Measurements from ENCODE around the gene EEF1A2.
A peak's percentile ranks its signal among the peaks of the same experiment; 100 is the strongest.

Gene EEF1A2

GRCh38 chr20:63498960-63499337, at the start of gene EEF1A2:
EEF1A2 (minus strand) TSS chr20:63499083; CDS start chr20:63497763, 1,320 bp downstream.
- peak; percentile 41 for DNase-seq

DNA sequence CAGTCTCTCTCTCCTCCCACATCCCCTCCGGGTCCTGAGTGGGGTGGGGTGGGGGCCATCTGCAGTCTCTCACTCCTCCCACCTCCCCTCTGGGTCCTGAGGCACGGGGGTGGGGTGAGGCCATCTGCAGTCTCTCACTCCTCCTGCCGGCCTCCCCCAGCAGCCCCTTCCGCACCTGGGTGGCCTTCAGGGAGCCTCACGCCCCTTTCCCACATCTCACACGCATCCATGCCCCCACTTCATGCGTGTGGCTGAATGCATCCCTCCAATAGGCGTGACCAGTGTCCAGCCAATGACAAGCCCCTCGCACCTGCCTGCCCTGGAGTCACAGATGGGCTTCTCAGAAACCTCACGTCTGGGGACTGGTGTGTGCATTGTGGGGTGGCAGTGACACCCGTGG, 49.7 kb upstream of the EEF1A2 start:
- DNase-seq = no peak

DNA sequence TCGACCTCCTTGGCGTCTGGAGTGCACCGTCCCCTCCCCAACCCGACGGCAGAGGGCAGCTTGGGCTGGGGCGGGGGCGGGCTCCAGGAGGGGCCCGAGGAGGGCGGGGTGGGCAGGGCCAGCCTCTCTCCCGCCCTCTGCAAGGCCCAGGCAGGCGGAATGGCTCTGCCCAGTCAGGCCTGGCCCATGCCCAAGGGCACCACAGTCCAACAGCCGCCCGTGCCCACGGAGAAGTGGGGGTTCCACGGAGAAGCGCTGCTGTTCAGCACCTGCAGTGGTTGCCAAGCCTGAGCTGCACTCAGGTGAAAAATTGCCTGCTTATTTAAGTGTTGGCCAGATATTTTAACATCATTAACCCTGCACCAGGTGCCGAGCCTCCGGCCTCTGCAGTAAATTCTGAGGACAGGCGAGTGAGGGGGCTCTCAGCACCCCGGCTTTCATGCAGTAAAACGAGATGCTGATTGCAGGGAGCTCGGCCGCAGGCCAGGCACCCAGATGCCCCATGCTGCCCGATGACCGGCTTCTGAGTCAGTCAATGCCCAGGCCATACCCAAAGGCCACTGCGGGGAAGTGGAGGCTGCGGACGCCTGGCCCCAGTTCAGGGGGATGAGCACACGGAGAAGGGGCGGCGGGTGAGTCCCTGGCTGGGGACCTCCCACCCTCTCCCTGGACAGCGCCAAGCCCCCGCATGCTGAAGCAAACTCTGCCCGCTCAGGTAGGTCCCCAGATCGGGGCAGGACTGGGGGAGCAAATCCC, 49.0 kb upstream of the EEF1A2 start, which contains the start of gene SRMS:
TSS of gene SRMS (minus strand) at position 25 of the 756 bp plus-strand sequence. CDS start 286 bp downstream, outside the sequence.
- no peak for DNase-seq

DNA sequence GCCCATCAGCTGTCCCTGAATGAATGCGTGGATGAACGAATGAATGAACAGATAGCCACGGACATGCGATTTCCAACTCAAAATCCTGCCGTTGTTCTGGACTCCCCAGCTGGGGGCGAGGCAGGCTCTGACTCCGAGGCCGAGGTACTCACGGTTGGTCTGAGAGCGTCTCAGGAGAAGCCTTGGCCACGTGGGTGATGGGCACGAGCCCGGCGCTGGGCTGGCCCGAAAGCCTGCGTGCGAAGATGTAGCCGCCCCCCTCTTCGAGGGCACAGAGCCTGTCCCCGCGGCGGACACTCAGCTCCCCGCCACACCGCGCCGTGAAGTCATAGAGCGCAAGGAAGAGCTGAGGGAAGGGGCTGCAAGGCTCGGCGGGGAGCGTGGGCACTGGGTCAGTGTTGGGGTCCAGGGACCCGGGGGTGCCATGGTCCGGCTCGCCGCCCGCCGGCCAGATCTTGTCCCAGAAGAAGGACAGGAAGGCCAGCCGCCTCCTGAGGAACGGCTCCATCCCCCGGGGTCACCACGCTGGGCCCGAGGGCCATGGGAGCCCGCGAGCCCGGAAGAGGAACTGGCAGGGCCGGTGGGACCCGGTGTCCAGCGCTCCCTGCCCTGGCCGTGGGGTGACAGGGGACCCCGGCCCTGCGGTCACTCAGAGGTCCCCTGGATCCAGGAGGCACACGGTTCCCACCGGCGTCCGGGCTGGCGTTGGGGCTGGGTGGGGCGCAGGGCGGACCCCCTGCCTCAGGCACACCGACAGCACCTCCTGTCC, 48.3 kb upstream of the EEF1A2 start:
- no peak for DNase-seq

DNA sequence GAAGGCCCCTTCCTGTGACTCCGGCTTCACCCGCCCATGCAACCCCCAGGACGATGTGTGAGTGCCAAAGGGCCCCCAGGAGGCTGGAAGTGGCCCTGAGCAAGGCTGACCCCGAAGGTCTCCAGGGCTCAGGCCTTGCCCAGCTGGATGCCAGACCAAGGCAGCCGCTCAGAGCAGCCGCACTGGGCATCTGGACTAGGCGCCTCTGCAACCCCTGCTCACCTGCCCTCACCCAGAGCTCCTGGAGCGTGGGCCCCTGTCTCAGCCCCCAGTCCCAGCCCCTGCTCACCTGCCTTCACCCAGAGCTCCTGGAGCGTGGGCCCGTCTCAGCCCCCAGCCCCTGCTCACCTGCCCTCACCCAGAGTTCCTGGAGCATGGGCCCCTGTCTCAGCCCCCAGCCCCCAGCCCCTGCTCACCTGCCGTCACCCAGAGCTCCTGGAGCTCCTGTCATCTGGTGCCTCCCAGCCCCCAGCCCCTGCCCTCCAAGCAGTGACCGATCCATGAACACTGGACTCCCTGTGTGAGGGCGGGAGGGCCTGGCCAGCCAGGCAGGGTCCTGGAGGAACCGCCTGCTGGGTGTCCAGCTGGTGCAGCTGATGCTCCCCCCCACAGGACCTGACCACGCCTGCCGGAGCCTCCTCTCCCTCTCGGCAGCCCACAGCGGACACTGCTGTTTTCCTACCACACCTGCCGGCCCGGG, 47.5 kb upstream of the EEF1A2 start:
- no peak for DNase-seq

DNA sequence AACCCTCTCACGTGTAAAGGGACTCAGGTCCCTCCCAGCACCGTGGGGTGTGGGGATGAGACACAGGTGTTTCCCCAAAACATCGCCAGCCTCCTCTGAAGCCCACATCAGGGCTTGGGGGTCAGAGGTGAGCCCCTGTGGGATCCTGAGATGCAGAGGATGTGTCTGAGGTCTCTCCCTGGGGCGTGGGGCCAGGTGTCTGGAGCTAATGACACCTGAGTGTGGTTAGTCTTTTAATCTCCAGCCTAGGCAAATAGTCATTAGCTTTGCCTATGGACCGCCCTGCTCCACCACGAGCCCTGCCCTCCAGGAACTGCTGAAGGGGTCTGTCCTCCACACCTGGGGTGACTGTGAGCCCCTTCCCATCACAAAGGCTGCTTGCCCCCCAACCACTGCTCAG, 46.9 kb upstream of the EEF1A2 start:
- DNase-seq = no peak

- no peak for DNase-seq
Observed at GRCh38 chr20:63544958-63545516, 46.2 kb upstream of the EEF1A2 start.

DNA sequence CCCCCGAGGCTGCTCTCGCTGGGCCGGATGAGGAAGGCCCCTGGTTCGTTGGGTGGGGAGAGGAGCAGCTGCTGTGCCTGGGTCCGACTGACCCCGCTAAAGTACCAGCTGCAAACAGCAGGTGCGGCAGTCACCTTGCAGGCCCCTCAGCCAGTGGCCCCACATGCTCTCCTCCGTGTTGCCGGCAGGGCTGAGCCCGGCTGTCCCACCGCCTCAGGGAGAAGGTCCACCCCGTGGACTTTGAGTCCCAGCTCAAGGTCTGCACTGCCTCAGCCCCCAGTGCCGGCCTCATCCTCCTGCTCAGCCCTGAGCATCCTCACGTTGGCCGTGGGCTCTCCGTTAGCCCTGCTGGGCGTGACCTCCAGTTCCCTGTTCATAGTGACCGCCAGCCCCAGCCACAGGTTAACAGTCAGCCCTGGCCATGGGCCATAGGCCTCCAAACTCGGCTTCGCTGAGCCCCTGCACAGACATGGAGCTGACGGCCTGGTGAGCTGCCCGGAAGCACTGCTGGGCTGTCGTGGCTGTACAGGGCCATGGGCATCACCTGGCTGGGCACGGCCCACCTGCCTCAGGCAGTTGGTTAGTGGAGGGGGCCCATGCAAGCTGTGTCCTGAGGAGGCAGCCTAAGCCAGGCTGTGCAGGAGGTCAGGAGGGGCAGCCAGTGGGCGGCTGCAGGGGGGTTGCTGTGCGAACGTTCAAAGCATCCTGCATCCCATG, 45.5 kb upstream of the EEF1A2 start:
- no peak for DNase-seq

GRCh38 chr20:63543733-63544132, 44.9 kb upstream of the EEF1A2 start:
- no peak for DNase-seq

DNA sequence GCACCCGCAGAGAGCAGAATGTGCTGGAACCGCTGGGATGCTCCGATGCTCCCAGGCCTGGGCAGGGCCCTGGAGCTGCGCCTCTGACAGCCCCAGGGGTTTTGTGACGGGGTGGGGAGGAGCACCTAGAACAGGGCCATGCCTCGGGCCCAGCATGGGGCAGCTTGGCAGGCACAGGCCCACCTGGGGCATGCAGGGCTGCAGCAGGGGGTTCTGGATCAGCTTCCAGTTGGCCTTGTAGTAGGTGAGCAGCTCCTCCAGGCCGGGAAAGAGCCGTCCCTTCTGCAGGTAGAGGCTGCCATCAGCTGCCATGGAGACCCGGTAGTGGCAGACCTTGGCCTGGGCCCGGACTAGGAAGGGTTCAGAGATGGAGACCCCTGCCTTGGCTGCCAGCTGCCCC, 44.2 kb upstream of the EEF1A2 start:
- no peak for DNase-seq

GRCh38 chr20:63542696-63543095, 43.8 kb upstream of the EEF1A2 start:
- DNase-seq = no peak

DNA sequence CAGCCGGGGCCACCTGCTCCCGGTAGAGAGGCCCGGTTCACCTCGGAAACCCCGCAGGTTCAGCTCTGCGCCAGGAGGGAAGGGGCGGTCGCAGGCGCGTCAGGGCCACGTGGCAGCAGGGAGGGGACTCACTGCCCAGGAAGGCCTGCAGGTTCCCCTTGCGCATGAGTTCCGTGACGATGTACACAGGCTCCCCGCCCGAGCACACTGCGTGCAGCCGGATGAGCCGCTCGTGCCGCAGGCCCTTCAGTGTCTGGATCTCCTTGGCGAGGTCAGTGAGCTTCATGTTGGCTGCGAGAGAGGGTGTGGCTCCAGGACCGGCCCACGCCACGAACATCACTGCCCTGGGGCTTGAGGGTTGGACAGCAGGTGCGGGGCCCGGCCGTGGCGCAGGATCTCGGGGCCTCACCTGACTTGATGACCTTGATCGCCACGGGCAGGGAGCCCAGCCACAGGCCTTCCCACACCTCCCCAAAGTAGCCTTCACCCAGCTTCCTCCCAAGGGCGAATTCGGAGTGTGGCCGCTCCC, 43.2 kb upstream of the EEF1A2 start:
- DNase-seq = no peak

DNA sequence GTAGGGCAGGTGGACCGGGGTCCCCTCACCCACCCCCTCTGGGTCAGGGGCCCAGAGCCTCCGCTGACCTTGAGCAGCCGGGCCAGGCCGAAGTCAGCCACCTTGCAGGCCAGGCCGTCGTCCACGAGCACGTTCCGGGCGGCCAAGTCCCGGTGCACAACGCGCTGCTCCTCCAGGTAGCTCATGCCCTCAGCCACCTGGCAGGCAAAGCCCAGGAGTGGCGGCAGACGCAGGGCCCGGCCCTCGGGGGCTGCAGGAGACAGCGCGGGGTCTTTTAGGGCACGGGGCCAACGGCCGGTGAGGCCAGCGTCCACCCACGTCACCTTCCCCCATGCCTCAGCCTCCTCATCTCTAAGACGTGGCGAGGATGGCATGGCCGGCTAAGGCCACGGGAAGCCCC, 42.5 kb upstream of the EEF1A2 start:
- no peak for DNase-seq

GRCh38 chr20:63540417-63541186, 41.7 kb upstream of the EEF1A2 start:
- DNase-seq = no peak

DNA sequence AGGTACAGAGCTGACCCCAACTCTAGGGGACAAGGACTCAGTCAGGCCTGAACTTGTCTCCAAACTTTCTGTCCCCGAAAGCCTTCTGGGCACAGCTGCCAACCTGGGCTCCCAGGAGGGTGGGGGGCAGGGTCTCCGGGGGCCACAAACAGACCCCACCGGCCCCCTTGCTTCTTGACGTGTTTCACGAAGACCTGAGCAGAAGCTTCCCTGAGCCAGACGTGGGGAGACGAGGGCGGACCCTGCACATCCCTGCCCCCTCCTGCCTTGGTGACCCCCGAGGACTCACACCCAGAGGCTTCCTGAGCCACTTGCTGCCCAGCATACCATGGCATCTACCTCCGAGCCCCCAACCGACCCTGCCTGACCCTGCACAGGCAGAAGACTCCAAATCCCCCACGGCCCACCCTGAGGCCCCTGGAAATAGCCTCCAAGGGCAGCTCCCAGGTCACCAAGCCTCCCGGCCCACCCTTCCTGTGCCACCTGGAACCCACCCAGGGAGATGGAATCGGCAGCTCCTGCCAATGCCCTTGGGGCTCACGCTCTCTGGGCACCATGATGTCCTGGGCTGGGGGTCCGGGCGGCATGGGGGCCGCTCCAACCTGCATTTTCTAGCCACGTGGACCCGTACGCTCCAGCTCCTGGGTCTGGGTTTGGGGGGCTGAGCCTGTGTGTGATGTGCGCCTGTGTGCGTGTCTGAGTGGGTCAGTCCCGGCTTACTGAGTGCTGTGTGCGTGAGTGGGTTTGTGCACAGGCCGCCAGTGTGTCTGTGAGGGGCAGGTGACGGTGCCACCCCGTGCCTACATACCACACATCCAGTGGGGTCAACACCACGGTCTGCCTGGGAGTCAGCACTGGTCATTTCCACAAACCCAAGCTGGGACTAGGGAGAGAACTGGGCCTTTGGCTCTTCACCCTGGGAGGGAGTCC, 40.8 kb upstream of the EEF1A2 start:
- DNase-seq = no peak

DNA sequence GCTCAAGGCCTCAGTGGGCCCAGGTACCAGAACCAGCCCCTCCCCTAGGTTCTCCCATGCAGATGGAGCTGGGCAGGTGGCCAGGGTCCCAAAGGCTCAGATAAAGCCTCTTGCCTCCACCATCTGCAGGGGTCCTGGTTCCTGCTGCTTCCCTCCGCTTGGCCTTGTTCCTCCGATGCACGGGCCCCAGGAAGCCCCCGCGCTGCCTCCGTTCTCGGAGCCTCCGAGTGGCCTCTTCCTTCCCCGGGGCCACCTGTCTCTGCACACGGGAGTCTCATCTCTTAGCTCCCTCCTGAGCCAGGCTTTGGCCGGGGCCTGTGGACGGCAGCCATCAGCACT, 40.2 kb upstream of the EEF1A2 start:
- no peak for DNase-seq

- no peak for DNase-seq
Observed at GRCh38 chr20:63538204-63539091, 39.6 kb upstream of the EEF1A2 start.

DNA sequence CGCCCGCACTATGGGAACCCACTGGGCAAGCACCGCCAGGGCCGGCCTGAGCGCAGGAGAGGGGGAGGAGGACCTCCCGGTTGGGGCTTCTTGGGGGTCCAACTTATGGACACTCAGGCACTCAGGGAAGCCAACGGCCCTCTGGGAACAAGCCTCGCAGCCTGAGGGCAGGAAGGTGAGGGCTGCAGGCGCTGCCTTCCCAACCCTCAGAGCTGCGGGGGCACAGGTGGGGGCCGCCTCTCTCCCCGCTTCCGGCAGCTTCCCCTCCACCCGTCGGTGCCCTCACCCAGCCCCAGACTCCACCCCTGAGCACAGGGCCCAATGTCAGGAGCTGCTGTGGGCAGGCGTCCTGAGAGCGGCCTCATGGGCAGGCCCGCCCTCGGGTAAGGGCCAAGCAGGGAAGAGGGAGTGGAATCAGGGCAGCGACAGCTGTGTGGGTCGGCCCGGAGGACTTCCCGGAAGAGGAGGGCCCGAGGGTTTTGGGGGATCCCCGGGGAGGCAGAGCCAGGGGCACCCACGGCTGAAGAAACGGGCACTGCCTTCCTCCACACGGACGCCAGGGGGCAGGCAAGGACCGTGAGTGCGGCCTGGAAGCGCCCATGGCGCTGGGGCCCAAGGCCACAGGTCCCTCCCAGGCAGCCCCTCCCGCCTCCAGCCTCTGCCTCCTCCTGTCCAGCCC, 38.8 kb upstream of the EEF1A2 start:
- DNase-seq = peak; percentile 91

DNA sequence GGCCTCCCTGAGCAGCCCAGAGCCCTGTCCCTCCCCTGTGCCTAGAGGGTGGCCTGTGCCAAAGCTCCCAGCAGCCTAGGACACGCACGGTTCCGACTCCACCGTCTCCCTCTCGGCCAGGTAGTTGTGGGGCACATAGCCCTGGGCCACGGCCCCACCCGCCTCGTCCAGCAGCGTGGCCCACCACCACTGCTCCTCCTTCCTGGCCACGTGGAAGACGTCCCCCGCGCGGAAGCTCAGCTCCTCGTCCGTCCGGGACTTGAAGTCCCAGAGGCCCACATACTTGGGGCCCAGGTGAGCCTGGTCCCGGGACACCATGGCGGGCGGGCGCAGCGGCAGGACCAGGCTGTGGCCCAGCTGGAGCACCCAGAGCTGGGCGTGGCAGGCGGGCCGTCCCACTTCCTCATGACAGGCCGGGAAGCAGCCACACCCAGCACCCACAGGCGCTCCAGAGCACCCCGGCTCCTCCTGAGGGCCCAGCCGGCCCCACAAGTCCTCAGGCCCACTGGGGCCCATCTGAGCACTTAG, 38.2 kb upstream of the EEF1A2 start, which contains the start of gene PTK6:
TSS of gene PTK6 (minus strand) at position 380 of the 528 bp plus-strand sequence. CDS start at position 318, 62 bp downstream.
- no peak for DNase-seq

Measured in activated gamma-delta T cell treated with Interleukin-2 at 50 U/mL for 16 hours (primary cell).